SK-N-SH (cell line): ENCODE measurements around the gene POLD4. TPM values are rescaled to one million over a fixed set of nuclear protein-coding genes. Genes with fewer than 3 reads are reported as not detected.
A peak's percentile ranks its signal among the peaks of the same experiment; 100 is the strongest.

ENCODE experiments used
- CTCF ChIA-PET: fragments of 300-600, 350-600 bp; formaldehyde crosslinking; extraction: SDS; loops from one replicate; lab custom pipeline; 2021; lab: Yijun Ruan, JAX
- POLR2A ChIA-PET: fragments of 350-600 bp; sonication (Branson Sonifier 250); formaldehyde crosslinking; extraction: SDS; loops from one replicate; lab custom pipeline; 2020; ENCODE audit warnings: antibody characterized with exemption, inconsistent platforms; lab: Yijun Ruan, JAX
- DNase-seq: peaks from one replicate; pipeline ENCODE4 v3.0.0; 2012
- H2AFZ ChIP-seq: fragments of 200-600 bp; sonication (generic); 2 replicates; pipeline ENCODE4 v1.8.1; 2016; ENCODE audit warnings: antibody characterized with exemption, mild to moderate bottlenecking, low read depth
- H3F3A ChIP-seq: fragments of 200-600 bp; sonication (generic); replicated peaks from 2 replicates; pipeline ENCODE3; 2016; ENCODE audit warnings: antibody characterized with exemption, mild to moderate bottlenecking; ENCODE audit not compliant: insufficient read depth
- H3K27ac ChIP-seq, 2 experiments: fragments of 200-500 bp in 1 of 2; fragments of 200-600 bp in 1 of 2; sonication (Bioruptor generic) in 1 of 2; sonication (generic), shearing (Covaris generic) in 1 of 2; 2 replicates each; pipeline versions ENCODE4 v1.5.1 to v1.6.1; 2014 to 2016; ENCODE audit warnings: low read depth in 2 of 2, inconsistent platforms in 1 of 2, low read length in 1 of 2, mild to moderate bottlenecking in 1 of 2, mixed read lengths in 1 of 2
- H3K27me3 ChIP-seq: fragments of 200-600 bp; sonication (generic), shearing (Covaris generic); 2 replicates; pipeline ENCODE4 v1.6.1; 2016; ENCODE audit warnings: mixed run types; ENCODE audit not compliant: insufficient read depth
- H3K36me3 ChIP-seq, 2 experiments: fragments of 200-500 bp in 1 of 2; fragments of 200-600 bp in 1 of 2; sonication (Bioruptor generic) in 1 of 2; sonication (generic) in 1 of 2; replicated peaks in 1 of 2; 2 replicates each; pipeline versions ENCODE3 to v1.5.1; 2014 to 2016; ENCODE audit warnings: low read length in 1 of 2, mild to moderate bottlenecking in 1 of 2; ENCODE audit not compliant: insufficient read depth in 2 of 2, control insufficient read depth in 1 of 2
- H3K4me1 ChIP-seq, 2 experiments: fragments of 200-500 bp in 1 of 2; fragments of 200-600 bp in 1 of 2; sonication (Bioruptor generic) in 1 of 2; sonication (generic), shearing (Covaris generic) in 1 of 2; 2 replicates each; pipeline versions ENCODE4 v1.5.1 to v1.6.1; 2014 to 2016; ENCODE audit warnings: low read depth in 1 of 2, low read length in 1 of 2, mixed run types in 1 of 2; ENCODE audit not compliant: insufficient read depth in 2 of 2, control insufficient read depth in 1 of 2
- H3K4me2 ChIP-seq: fragments of 200-600 bp; sonication (generic), shearing (Covaris generic); 2 replicates; pipeline ENCODE4 v1.6.1; 2017; ENCODE audit warnings: mixed run types
- H3K4me3 ChIP-seq, 2 experiments: fragments of 200-500 bp in 1 of 2; fragments of 200-600 bp in 1 of 2; sonication (Bioruptor generic) in 1 of 2; sonication (generic), shearing (Covaris generic) in 1 of 2; 2 replicates each; pipeline versions ENCODE4 v1.5.1 to v1.8.1; 2014 to 2016; ENCODE audit warnings: low read depth in 2 of 2, inconsistent platforms in 1 of 2, low read length in 1 of 2, mild to moderate bottlenecking in 1 of 2, mixed read lengths in 1 of 2, moderate library complexity in 1 of 2
- H3K79me2 ChIP-seq: fragments of 200-600 bp; sonication (generic); 2 replicates; pipeline ENCODE4 v1.8.1; 2017; ENCODE audit warnings: mild to moderate bottlenecking; ENCODE audit not compliant: insufficient read depth
- H3K9ac ChIP-seq: fragments of 200-600 bp; sonication (generic); 2 replicates; pipeline ENCODE4 v1.6.1; 2017; ENCODE audit warnings: mixed run types
- H3K9me2 ChIP-seq: fragments of 200-600 bp; sonication (generic); 2 replicates; pipeline ENCODE4 v1.6.1; 2017; ENCODE audit warnings: mixed run types
- H3K9me3 ChIP-seq: fragments of 200-600 bp; sonication (generic); 2 replicates; pipeline ENCODE4 v1.6.1; 2017; ENCODE audit warnings: mixed run types, mild to moderate bottlenecking, moderate library complexity
- H4K20me1 ChIP-seq: fragments of 200-600 bp; sonication (generic); 2 replicates; pipeline ENCODE4 v1.6.1; 2017; ENCODE audit warnings: mild to moderate bottlenecking, mixed run types; ENCODE audit not compliant: insufficient read depth
- CHD2 ChIP-seq: fragments of 150-350 bp; IDR thresholded peaks from 2 replicates; pipeline ENCODE4 v1.6.1; 2018; ENCODE audit warnings: low read length; ENCODE audit not compliant: partially characterized antibody
- CTCF ChIP-seq: fragments of 200-600 bp; sonication (generic); IDR thresholded peaks from 2 replicates; pipeline ENCODE4 v1.6.1; 2017; ENCODE audit warnings: antibody characterized with exemption, mild to moderate bottlenecking, moderate library complexity
- ELF1 ChIP-seq: IDR thresholded peaks from 2 replicates; pipeline ENCODE4 v1.4.0; 2012
- FOSL2 ChIP-seq: IDR thresholded peaks from 2 replicates; pipeline ENCODE4 v1.4.0; 2012; ENCODE audit warnings: low read depth, mild to moderate bottlenecking, moderate library complexity, borderline replicate concordance
- FOXJ3 ChIP-seq: sonication (generic); formaldehyde crosslinking; IDR thresholded peaks from 2 replicates; pipeline ENCODE4 v1.5.1; 2020; ENCODE audit warnings: mild to moderate bottlenecking, missing genetic modification reagents
- GABPA ChIP-seq: IDR thresholded peaks from 2 replicates; pipeline ENCODE4 v1.4.0; 2012; ENCODE audit warnings: low read depth, mild to moderate bottlenecking
- GATA2 ChIP-seq: sonication (generic); formaldehyde crosslinking; IDR thresholded peaks from 2 replicates; pipeline ENCODE4 v1.5.0; 2020; ENCODE audit warnings: mild to moderate bottlenecking, missing genetic modification reagents
- IRF3 ChIP-seq: fragments of 150-350 bp; IDR thresholded peaks from 2 replicates; pipeline ENCODE4 v1.6.1; 2016; ENCODE audit warnings: mild to moderate bottlenecking, low read depth, low read length
- MXI1 ChIP-seq: IDR thresholded peaks from 2 replicates; pipeline ENCODE4 v1.6.1; 2012; ENCODE audit warnings: mild to moderate bottlenecking, low read depth, low read length, improper control_type of control experiment
- NRF1 ChIP-seq: IDR thresholded peaks from 2 replicates; pipeline ENCODE4 v1.6.1; 2012; ENCODE audit warnings: low read depth, mild to moderate bottlenecking, low read length
- PBX3 ChIP-seq: IDR thresholded peaks from 2 replicates; pipeline ENCODE4; 2012
- POLR2AphosphoS5 ChIP-seq: IDR thresholded peaks from 2 replicates; pipeline ENCODE4 v1.6.1; 2012; ENCODE audit warnings: low read depth, low read length
- RFX5 ChIP-seq: IDR thresholded peaks from 2 replicates; pipeline ENCODE4 v1.6.1; 2012; ENCODE audit warnings: mild to moderate bottlenecking, improper control_type of control experiment, low read length
- SIN3A ChIP-seq: IDR thresholded peaks from 2 replicates; pipeline ENCODE4 v1.6.1; 2012; ENCODE audit warnings: low read depth, mild to moderate bottlenecking, low read length, moderate library complexity, borderline replicate concordance
- TEAD4 ChIP-seq: IDR thresholded peaks from 2 replicates; pipeline ENCODE4 v1.4.0; 2012; ENCODE audit warnings: mild to moderate bottlenecking, borderline replicate concordance; ENCODE audit not compliant: insufficient read depth
- USF2 ChIP-seq: fragments of 150-350 bp; IDR thresholded peaks from 2 replicates; pipeline ENCODE4 v1.6.1; 2017; ENCODE audit warnings: antibody characterized with exemption, low read length, low read depth, borderline replicate concordance
- YY1 ChIP-seq: IDR thresholded peaks from 2 replicates; pipeline ENCODE4 v1.4.0; 2012; ENCODE audit warnings: low read depth, mild to moderate bottlenecking
- WGBS: methylation state at CpG from one replicate; pipeline ENCODE4 v1.1.6; 2017; ENCODE audit warnings: low lambda C conversion rate; 5-methylcytosine and 5-hydroxymethylcytosine counted together
- polyA plus RNA-seq, 3 experiments: library from polyadenylated mRNA; depleted of rRNA; stranded (reverse); fragments of >200 nt; gene quantifications; 2 replicates each; pipeline ENCODE4 v1.2.3, GENCODE V29; 2012

Gene POLD4
- polyA plus RNA-seq, 1 of the 3 experiments (the other 2 are of a cell fraction): 80.4 TPM

- Histone ChIP-seq H3K27ac (peak overlapping the region in 1 of 2 experiments; percentile 78; a peak in 2 of 4 replicates), H3K4me3 (no peak overlapping the region), H3K4me2 (no peak overlapping the region), H2AFZ (no peak overlapping the region), H3K9me3 (no peaks in the 10 kb centered on the region), H3K36me3 (no peaks in the 10 kb centered on the region), H3K27me3 (no peaks in the 10 kb centered on the region), H3K4me1 (peaks cover 14 to 46% of the 10 kb centered on the region in 2 experiments; a peak in 3 of 4 replicates), H3K79me2 (peaks cover 16% of the 10 kb centered on the region), H3K9me2 (no peaks in the 10 kb centered on the region), H3K9ac (no peak overlapping the region), H4K20me1 (peaks cover 3% of the 10 kb centered on the region; the same call in 1 of the 2 replicates), H3F3A (peaks cover 36% of the 10 kb centered on the region)
- WGBS: 96% methylated on average over 5 of the region's 5 CpGs
- TF ChIP-seq ELF1 (no peak), GABPA (no peak), FOSL2 (no peak), CTCF (no peak), FOXJ3 (CRISPR knock-in tag) (no peak), TEAD4 (no peak), CHD2 (no peak), IRF3 (no peak), SIN3A (no peak), NRF1 (no peak), MXI1 (no peak), POLR2AphosphoS5 (no peak)
- ChIA-PET CTCF (interaction anchor here (0.6 to 20.0 kb wide), 12 partner anchors 8 to 268 kb away, joined by 3 to 955 read pairs (median 4); partner anchors contain the start of genes CLCF1 and PPP1CA), POLR2A (no interaction called here)
- no peak for DNase-seq
Observed at GRCh38 chr11:67349036-67349435, 4.3 kb downstream of the POLD4 start.

- peaks cover 16% of the 10 kb centered on the region for H3K79me2 ChIP-seq
- H3K4me1 ChIP-seq: peaks cover 10 to 42% of the 10 kb centered on the region in 2 experiments; a peak in 1 of 4 replicates
- peaks cover 3% of the 10 kb centered on the region; the same call in 1 of the 2 replicates for H4K20me1 ChIP-seq
- H3F3A ChIP-seq: peaks cover 32% of the 10 kb centered on the region
- POLR2A ChIA-PET: no interaction called here
- DNase-seq: peak; percentile 57
- no peak overlapping the region for H2AFZ ChIP-seq
- H3K4me3 ChIP-seq: no peak overlapping the region
- 48% methylated on average over 11 of the region's 11 CpGs for WGBS
- H3K9me3 ChIP-seq: no peaks in the 10 kb centered on the region
- H3K36me3 ChIP-seq: no peaks in the 10 kb centered on the region
- H3K27ac ChIP-seq: peak overlapping the region in 1 of 2 experiments; percentile 78; a peak in 2 of 4 replicates
- CTCF ChIA-PET: interaction anchor here (0.7 to 20.0 kb wide), 16 partner anchors 8 to 619 kb away, joined by 3 to 955 read pairs (median 11); partner anchors contain the start of genes CLCF1, PPP1CA, RAD9A and SPTBN2
- 0 out of 2 replicates have a peak overlapping the region, but pooled peaks have one; percentile 11 for H3K9ac ChIP-seq
- no peak overlapping the region for H3K4me2 ChIP-seq
- H3K9me2 ChIP-seq: no peaks in the 10 kb centered on the region
- no peaks in the 10 kb centered on the region for H3K27me3 ChIP-seq
- TF ChIP-seq RFX5 (no peak), SIN3A (no peak), FOXJ3 (CRISPR knock-in tag) (peak; percentile 96), CTCF (no peak), CHD2 (peak; percentile 77), GATA2 (peak; percentile 99), PBX3 (no peak), YY1 (no peak), USF2 (no peak), POLR2AphosphoS5 (no peak)
Observed at GRCh38 chr11:67347964-67348749, 5.2 kb downstream of the POLD4 start.
